H9 (cell line): ENCODE data around the gene MRPS11. TPM values are rescaled to one million over a fixed set of nuclear protein-coding genes. Genes with fewer than 3 reads are reported as not detected.

ENCODE experiments used
- DNase-seq: peaks from one replicate; pipeline ENCODE4 v3.0.0-alpha.2; 2017
- H2AFZ ChIP-seq: one replicate; pipeline ENCODE4 v1.6.1; 2013; ENCODE audit warnings: mild to moderate bottlenecking, low read length, control low read depth, moderate library complexity
- H2AK5ac ChIP-seq: 2 replicates; pipeline ENCODE4 v1.6.1; 2013; ENCODE audit warnings: low read length, control low read depth, mixed read lengths; ENCODE audit not compliant: insufficient read length
- H2BK120ac ChIP-seq: one replicate; pipeline ENCODE4 v1.6.1; 2013; ENCODE audit warnings: low read depth, mild to moderate bottlenecking, low read length, control low read depth, inconsistent platforms; ENCODE audit not compliant: poor library complexity, severe bottlenecking
- H2BK12ac ChIP-seq: 2 replicates; pipeline ENCODE4 v1.6.1; 2013; ENCODE audit warnings: low read length, control low read depth, mixed read lengths, low read depth; ENCODE audit not compliant: insufficient read length
- H2BK15ac ChIP-seq: 2 replicates; pipeline ENCODE4 v1.6.1; 2013; ENCODE audit warnings: low read depth, low read length, control low read depth
- H2BK20ac ChIP-seq: one replicate; pipeline ENCODE4 v1.6.1; 2013; ENCODE audit warnings: low read depth, mild to moderate bottlenecking, low read length, control low read depth, inconsistent platforms; ENCODE audit not compliant: poor library complexity, severe bottlenecking
- H2BK5ac ChIP-seq: 2 replicates; pipeline ENCODE4 v1.6.1; 2013; ENCODE audit warnings: low read length, control low read depth, mixed read lengths; ENCODE audit not compliant: insufficient read length
- H3K14ac ChIP-seq: 2 replicates; pipeline ENCODE4 v1.6.1; 2013; ENCODE audit warnings: low read length, control low read depth; ENCODE audit not compliant: insufficient read depth
- H3K18ac ChIP-seq: 2 replicates; pipeline ENCODE4 v1.6.1; 2013; ENCODE audit warnings: low read depth, mild to moderate bottlenecking, mixed read lengths, low read length, control low read depth; ENCODE audit not compliant: insufficient read length
- H3K23ac ChIP-seq: 2 replicates; pipeline ENCODE4 v1.6.1; 2013; ENCODE audit warnings: low read length, control low read depth, mixed read lengths, low read depth; ENCODE audit not compliant: insufficient read length
- H3K23me2 ChIP-seq: 2 replicates; pipeline ENCODE4 v1.6.1; 2013; ENCODE audit warnings: low read depth, mild to moderate bottlenecking, mixed read lengths, low read length, control low read depth; ENCODE audit not compliant: insufficient read length, poor library complexity, severe bottlenecking
- H3K27ac ChIP-seq: 2 replicates; pipeline ENCODE4 v1.5.1; 2013; ENCODE audit warnings: low read length, control low read depth, mixed read lengths, low read depth; ENCODE audit not compliant: insufficient read length
- H3K27me3 ChIP-seq: 2 replicates; pipeline ENCODE4 v1.6.1; 2013; ENCODE audit warnings: low read length, control low read depth, inconsistent platforms; ENCODE audit not compliant: insufficient read depth
- H3K4ac ChIP-seq: 2 replicates; pipeline ENCODE4 v1.6.1; 2013; ENCODE audit warnings: low read depth, mild to moderate bottlenecking, control low read depth, inconsistent platforms, low read length, moderate library complexity
- H3K4me1 ChIP-seq: 2 replicates; pipeline ENCODE4 v1.6.1; 2013; ENCODE audit warnings: low read length, control low read depth, inconsistent platforms; ENCODE audit not compliant: insufficient read depth
- H3K4me2 ChIP-seq: 2 replicates; pipeline ENCODE4 v1.6.1; 2013; ENCODE audit warnings: low read length, control low read depth, mixed read lengths; ENCODE audit not compliant: insufficient read length, insufficient read depth
- H3K56ac ChIP-seq: 2 replicates; pipeline ENCODE4 v1.6.1; 2013; ENCODE audit warnings: low read depth, mild to moderate bottlenecking, mixed read lengths, low read length, control low read depth; ENCODE audit not compliant: insufficient read length
- H3K79me1 ChIP-seq: 2 replicates; pipeline ENCODE4 v1.6.1; 2013; ENCODE audit warnings: low read depth, mild to moderate bottlenecking, moderate library complexity, low read length, control low read depth, inconsistent platforms; ENCODE audit not compliant: insufficient read depth, poor library complexity, severe bottlenecking
- H3K79me2 ChIP-seq: 2 replicates; pipeline ENCODE4 v1.6.1; 2013; ENCODE audit warnings: low read length, control low read depth, inconsistent platforms; ENCODE audit not compliant: insufficient read depth
- H3K9ac ChIP-seq: 2 replicates; pipeline ENCODE4 v1.6.1; 2013; ENCODE audit warnings: low read length, control low read depth, mixed read lengths; ENCODE audit not compliant: insufficient read length; ENCODE audit errors: extremely low read depth
- H3K9me3 ChIP-seq: one replicate; pipeline ENCODE4 v1.6.1; 2013; ENCODE audit warnings: low read depth, low read length, inconsistent platforms; ENCODE audit not compliant: control insufficient read depth
- H3T11ph ChIP-seq: one replicate; pipeline ENCODE4 v1.6.1; 2013; ENCODE audit warnings: mild to moderate bottlenecking, low read length, control low read depth, inconsistent platforms
- H4K20me1 ChIP-seq: one replicate; pipeline ENCODE4 v1.6.1; 2013; ENCODE audit not compliant: control insufficient read depth, insufficient read length, insufficient read depth
- H4K5ac ChIP-seq: 2 replicates; pipeline ENCODE4 v1.6.1; 2013; ENCODE audit warnings: low read depth, mild to moderate bottlenecking, mixed read lengths, low read length, control low read depth; ENCODE audit not compliant: insufficient read length
- H4K8ac ChIP-seq: replicated peaks from 2 replicates; pipeline ENCODE4 v1.6.1; 2013; ENCODE audit warnings: low read length, control low read depth, mixed read lengths, low read depth; ENCODE audit not compliant: insufficient read length
- H4K91ac ChIP-seq: 2 replicates; pipeline ENCODE4 v1.6.1; 2013; ENCODE audit warnings: low read depth, mild to moderate bottlenecking, moderate library complexity, mixed read lengths, low read length, control low read depth; ENCODE audit not compliant: insufficient read length
- H3K27ac Mint-ChIP-seq, 3 experiments: 2 replicates in 2 of 3; 3 replicates in 1 of 3; pipeline ENCODE4 v1.8.0; 2020 to 2021; ENCODE audit warnings: mixed read lengths in 3 of 3, mild to moderate bottlenecking in 1 of 3, moderate library complexity in 1 of 3
- H3K27me3 Mint-ChIP-seq: 2 replicates; pipeline ENCODE4 v1.8.0; 2021; ENCODE audit warnings: low read depth, mild to moderate bottlenecking, moderate library complexity, mixed read lengths
- H3K36me3 Mint-ChIP-seq, 3 experiments: 2 replicates in 2 of 3; 3 replicates in 1 of 3; pipeline ENCODE4 v1.8.0; 2020 to 2021; ENCODE audit warnings: low read depth in 3 of 3, mixed read lengths in 3 of 3; ENCODE audit not compliant: insufficient read depth in 1 of 3
- H3K4me1 Mint-ChIP-seq, 2 experiments: 2 replicates each; pipeline ENCODE4 v1.8.0; 2020; ENCODE audit warnings: mixed read lengths in 2 of 2
- H3K4me3 Mint-ChIP-seq, 2 experiments: 2 replicates in 1 of 2; 3 replicates in 1 of 2; pipeline ENCODE4 v1.8.0; 2020 to 2021; ENCODE audit warnings: mild to moderate bottlenecking in 2 of 2, mixed read lengths in 2 of 2, moderate library complexity in 1 of 2
- H3K9me3 Mint-ChIP-seq, 2 experiments: 2 replicates in 1 of 2; 3 replicates in 1 of 2; pipeline ENCODE4 v1.8.0; 2020; ENCODE audit warnings: mild to moderate bottlenecking in 2 of 2, mixed read lengths in 2 of 2, moderate library complexity in 1 of 2
- WGBS: extraction: QIAGEN DNeasy Blood & Tissue Kit; methylation state at CpG from one replicate; pipeline ENCODE4 v1.1.7; 2013; ENCODE audit warnings: missing lambda C conversion rate, low lambda C conversion rate, mixed read lengths; ENCODE audit not compliant: insufficient read length; ENCODE audit errors: extremely low coverage; 5-methylcytosine and 5-hydroxymethylcytosine counted together
- total RNA-seq: library from RNA; stranded (reverse); gene quantifications from 2 replicates; pipeline ENCODE4 v1.2.1, GENCODE V29; 2021
- TF ChIP-seq, protein P1 (sequence below): fragments of 200-600 bp; sonication (generic); conservative IDR thresholded peaks from 3 replicates; pipeline ENCODE4 v1.8.0; 2021; ENCODE audit warnings: antibody characterized with exemption, mild to moderate bottlenecking

The MRPS11 gene
- total RNA-seq, 1 experiment from 2014 or later: 54.5 TPM

DNA sequence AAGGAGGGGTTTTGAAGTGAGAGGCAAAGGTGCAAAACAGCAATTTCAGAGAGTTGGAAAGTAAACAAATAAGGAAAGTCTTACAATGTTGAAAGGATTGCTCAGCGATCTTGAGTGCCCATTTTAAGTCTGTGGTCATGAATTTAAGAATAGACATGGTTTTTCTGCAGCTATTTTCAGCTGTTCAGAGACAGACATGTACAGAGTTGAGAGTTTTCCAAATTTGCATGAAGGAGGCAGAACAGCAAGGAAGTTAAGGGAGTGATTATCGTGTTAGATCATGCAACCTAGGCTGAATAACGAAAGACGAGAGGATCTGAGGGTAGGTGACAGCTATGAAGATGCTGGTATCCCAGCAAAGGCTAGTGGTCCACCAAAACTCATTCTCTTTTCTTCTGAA, 41.8 kb downstream of the MRPS11 start:
- Histone ChIP-seq H3K14ac (no peak overlapping the region), H3K18ac (no peak overlapping the region), H2BK15ac (no peak overlapping the region), H2BK120ac (no peak overlapping the region), H4K20me1 (no peaks in the 10 kb centered on the region), H3K4ac (no peak overlapping the region), H3K9ac (no peak overlapping the region), H3K56ac (no peak overlapping the region), H4K91ac (no peak overlapping the region), H3T11ph (no peak overlapping the region), H3K79me1 (no peaks in the 10 kb centered on the region), H2BK5ac (no peak overlapping the region), H3K23me2 (no peaks in the 10 kb centered on the region), H3K23ac (no peak overlapping the region), H2BK20ac (no peak overlapping the region), H4K5ac (no peak overlapping the region), H3K79me2 (no peaks in the 10 kb centered on the region), H3K27ac (no peak overlapping the region), H4K8ac (no peak overlapping the region), H3K4me1 (peaks cover 3% of the 10 kb centered on the region; the same call in 1 of the 2 replicates), H3K27me3 (no peaks in the 10 kb centered on the region), H3K9me3 (no peaks in the 10 kb centered on the region), H2AK5ac (no peak overlapping the region), H3K4me2 (no peak overlapping the region), H2AFZ (no peak overlapping the region), H2BK12ac (no peak overlapping the region)
- Mint-ChIP-seq H3K27me3 (peaks cover 3% of the 10 kb centered on the region; the same call in 1 of the 2 replicates), H3K27ac (no peak overlapping the region; a peak in 1 of 7 replicates), H3K4me1 (peaks cover 9 to 12% of the 10 kb centered on the region in 2 experiments), H3K36me3 (peaks cover 7 to 27% (median 23%) of the 10 kb centered on the region in 3 experiments; a peak in 5 of 7 replicates), H3K9me3 (no peaks in the 10 kb centered on the region), H3K4me3 (no peak overlapping the region)
- TF ChIP-seq, protein P1, sequence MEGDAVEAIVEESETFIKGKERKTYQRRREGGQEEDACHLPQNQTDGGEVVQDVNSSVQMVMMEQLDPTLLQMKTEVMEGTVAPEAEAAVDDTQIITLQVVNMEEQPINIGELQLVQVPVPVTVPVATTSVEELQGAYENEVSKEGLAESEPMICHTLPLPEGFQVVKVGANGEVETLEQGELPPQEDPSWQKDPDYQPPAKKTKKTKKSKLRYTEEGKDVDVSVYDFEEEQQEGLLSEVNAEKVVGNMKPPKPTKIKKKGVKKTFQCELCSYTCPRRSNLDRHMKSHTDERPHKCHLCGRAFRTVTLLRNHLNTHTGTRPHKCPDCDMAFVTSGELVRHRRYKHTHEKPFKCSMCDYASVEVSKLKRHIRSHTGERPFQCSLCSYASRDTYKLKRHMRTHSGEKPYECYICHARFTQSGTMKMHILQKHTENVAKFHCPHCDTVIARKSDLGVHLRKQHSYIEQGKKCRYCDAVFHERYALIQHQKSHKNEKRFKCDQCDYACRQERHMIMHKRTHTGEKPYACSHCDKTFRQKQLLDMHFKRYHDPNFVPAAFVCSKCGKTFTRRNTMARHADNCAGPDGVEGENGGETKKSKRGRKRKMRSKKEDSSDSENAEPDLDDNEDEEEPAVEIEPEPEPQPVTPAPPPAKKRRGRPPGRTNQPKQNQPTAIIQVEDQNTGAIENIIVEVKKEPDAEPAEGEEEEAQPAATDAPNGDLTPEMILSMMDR: no peak
- DNase-seq: no peak
- no CpG with 5 or more reads among the region's 4 CpGs for WGBS
